ENCODE measurements around the gene GSK3A. TPM values are rescaled to one million over a fixed set of nuclear protein-coding genes. Genes with fewer than 3 reads are reported as not detected.
A peak's percentile ranks its signal among the peaks of the same experiment; 100 is the strongest.

The GSK3A gene
- total and polyA plus RNA-seq, 9 of the 15 experiments (the other 6 are each of a cell fraction or from before 2014, with no cell fraction given): 0.62 to 90.7 (median 33.3) TPM

DNA sequence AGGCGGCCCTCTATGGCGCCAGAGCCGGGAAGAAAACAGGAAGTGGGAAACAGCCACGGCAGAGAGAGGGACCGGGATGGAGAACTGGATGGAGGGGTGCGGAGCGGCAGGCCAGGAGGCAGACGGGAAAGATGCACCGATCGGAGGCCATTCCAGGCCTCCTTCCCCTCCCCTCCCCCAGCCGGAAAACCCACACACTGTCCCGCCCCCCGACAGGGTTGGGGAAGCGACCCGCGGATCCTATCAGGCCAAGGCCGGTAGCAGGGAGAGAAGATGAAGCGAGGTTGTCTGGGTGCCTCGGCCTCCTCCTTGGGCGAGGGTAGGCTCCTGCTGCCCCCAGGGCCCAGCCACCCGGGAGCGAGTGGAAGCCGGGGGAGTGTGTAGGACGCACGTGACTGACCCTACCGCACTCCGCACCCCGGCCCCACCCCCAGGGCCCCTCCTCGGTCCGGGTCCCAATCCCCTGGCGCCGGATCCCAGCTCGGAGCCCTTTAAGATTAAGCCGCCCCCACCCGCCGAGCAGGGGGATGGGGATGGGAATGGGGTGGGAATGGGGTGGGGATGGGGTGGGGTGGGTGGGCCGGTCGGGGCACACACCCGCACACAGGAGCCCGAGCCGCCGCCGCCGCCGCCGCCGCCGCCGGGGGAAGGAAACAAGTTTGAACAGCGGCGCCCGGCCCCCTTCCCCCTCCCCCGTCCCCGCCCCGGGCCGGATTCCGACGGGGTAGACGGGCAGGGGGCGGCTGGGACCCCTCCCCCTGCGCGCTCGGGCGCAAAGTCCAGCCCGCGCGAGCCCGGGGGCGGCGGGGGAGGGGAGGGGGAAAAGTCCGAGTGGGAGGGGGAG is 11.1 kb upstream of the GSK3A start (continued):
- TF ChIP-seq, protein P1, sequence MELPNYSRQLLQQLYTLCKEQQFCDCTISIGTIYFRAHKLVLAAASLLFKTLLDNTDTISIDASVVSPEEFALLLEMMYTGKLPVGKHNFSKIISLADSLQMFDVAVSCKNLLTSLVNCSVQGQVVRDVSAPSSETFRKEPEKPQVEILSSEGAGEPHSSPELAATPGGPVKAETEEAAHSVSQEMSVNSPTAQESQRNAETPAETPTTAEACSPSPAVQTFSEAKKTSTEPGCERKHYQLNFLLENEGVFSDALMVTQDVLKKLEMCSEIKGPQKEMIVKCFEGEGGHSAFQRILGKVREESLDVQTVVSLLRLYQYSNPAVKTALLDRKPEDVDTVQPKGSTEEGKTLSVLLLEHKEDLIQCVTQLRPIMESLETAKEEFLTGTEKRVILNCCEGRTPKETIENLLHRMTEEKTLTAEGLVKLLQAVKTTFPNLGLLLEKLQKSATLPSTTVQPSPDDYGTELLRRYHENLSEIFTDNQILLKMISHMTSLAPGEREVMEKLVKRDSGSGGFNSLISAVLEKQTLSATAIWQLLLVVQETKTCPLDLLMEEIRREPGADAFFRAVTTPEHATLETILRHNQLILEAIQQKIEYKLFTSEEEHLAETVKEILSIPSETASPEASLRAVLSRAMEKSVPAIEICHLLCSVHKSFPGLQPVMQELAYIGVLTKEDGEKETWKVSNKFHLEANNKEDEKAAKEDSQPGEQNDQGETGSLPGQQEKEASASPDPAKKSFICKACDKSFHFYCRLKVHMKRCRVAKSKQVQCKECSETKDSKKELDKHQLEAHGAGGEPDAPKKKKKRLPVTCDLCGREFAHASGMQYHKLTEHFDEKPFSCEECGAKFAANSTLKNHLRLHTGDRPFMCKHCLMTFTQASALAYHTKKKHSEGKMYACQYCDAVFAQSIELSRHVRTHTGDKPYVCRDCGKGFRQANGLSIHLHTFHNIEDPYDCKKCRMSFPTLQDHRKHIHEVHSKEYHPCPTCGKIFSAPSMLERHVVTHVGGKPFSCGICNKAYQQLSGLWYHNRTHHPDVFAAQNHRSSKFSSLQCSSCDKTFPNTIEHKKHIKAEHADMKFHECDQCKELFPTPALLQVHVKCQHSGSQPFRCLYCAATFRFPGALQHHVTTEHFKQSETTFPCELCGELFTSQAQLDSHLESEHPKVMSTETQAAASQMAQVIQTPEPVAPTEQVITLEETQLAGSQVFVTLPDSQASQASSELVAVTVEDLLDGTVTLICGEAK (IDR thresholded peaks at IDR 0.05): 0 out of 2 replicates have a peak, but pooled peaks have one; percentile 32
- TF ChIP-seq, protein P1 (CRISPR knock-in tag; IDR thresholded peaks at IDR 0.05): no peak
- TF ChIP-seq, protein P2, sequence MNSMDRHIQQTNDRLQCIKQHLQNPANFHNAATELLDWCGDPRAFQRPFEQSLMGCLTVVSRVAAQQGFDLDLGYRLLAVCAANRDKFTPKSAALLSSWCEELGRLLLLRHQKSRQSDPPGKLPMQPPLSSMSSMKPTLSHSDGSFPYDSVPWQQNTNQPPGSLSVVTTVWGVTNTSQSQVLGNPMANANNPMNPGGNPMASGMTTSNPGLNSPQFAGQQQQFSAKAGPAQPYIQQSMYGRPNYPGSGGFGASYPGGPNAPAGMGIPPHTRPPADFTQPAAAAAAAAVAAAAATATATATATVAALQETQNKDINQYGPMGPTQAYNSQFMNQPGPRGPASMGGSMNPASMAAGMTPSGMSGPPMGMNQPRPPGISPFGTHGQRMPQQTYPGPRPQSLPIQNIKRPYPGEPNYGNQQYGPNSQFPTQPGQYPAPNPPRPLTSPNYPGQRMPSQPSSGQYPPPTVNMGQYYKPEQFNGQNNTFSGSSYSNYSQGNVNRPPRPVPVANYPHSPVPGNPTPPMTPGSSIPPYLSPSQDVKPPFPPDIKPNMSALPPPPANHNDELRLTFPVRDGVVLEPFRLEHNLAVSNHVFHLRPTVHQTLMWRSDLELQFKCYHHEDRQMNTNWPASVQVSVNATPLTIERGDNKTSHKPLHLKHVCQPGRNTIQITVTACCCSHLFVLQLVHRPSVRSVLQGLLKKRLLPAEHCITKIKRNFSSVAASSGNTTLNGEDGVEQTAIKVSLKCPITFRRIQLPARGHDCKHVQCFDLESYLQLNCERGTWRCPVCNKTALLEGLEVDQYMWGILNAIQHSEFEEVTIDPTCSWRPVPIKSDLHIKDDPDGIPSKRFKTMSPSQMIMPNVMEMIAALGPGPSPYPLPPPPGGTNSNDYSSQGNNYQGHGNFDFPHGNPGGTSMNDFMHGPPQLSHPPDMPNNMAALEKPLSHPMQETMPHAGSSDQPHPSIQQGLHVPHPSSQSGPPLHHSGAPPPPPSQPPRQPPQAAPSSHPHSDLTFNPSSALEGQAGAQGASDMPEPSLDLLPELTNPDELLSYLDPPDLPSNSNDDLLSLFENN (IDR thresholded peaks at IDR 0.05; ENCODE audit: low read depth in 2 of 2, low read length in 2 of 2): no peak
- TF ChIP-seq SPI1 (IDR thresholded peaks at IDR 0.05; ENCODE audit: borderline replicate concordance, low read depth, low read length) (peak; percentile 98), HDAC1 (IDR thresholded peaks at IDR 0.05) (peak in 1 of 2 experiments; percentile 74; a peak in 2 of 4 replicates), FOXA1 (IDR thresholded peaks at IDR 0.05; ENCODE audit: borderline replicate concordance) (no peak), SUPT5H (IDR thresholded peaks at IDR 0.05) (peak; percentile 36; the same call in 1 of the 2 replicates), POU5F1 (IDR thresholded peaks at IDR 0.05; ENCODE audit: borderline replicate concordance, low read depth, low read length, partially characterized antibody) (no peak), ETV1 (tag; conservative IDR thresholded peaks at IDR 0.05; ENCODE audit: low read depth) (peak; percentile 75), CREBBP (IDR thresholded peaks at IDR 0.05; ENCODE audit: low read depth, low read length) (no peak), ARID1B (IDR thresholded peaks at IDR 0.05) (0 out of 2 replicates have a peak, but pooled peaks have one; percentile 8), ETV5 (CRISPR knock-in tag; IDR thresholded peaks at IDR 0.05; ENCODE audit: low read depth) (0 out of 2 replicates have a peak, but pooled peaks have one; percentile 29), NFIC (IDR thresholded peaks at IDR 0.05) (0 out of 2 replicates have a peak, but pooled peaks have one; percentile 11), MYC (IDR thresholded peaks at IDR 0.05; ENCODE audit: low read depth, low read length) (peak; percentile 15; the same call in 1 of the 2 replicates), MYC (CRISPR knock-in tag; IDR thresholded peaks at IDR 0.05; ENCODE audit: borderline replicate concordance, low read depth) (no peak)
